Ramos (cell line): ENCODE results near the gene LIG4.

Experiments
- in situ Hi-C: fragments of 300-500 bp; cut with MboI; formaldehyde crosslinking; loops from one replicate; pipeline ENCODE4 v1.14.3; 2022; ENCODE audit warnings: low sequenced_read_pairs; ENCODE audit not compliant: unreplicated experiment

The LIG4 gene

GRCh38 chr13:108195146-108195545, 20.2 kb downstream of the LIG4 start:
- in situ Hi-C loops, result no loop called here

GRCh38 chr13:108194435-108194936, 20.9 kb downstream of the LIG4 start:
- in situ Hi-C loops, result no loop called here

GRCh38 chr13:108193806-108194205, 21.5 kb downstream of the LIG4 start:
- in situ Hi-C loops, result no loop called here

- in situ Hi-C loops, result no loop called here
Observed at GRCh38 chr13:108190897-108191296, 24.4 kb downstream of the LIG4 start.

- in situ Hi-C loops, result no loop called here
Observed at GRCh38 chr13:108188260-108188659, 27.1 kb downstream of the LIG4 start.

GRCh38 chr13:108185223-108185622, 30.1 kb downstream of the LIG4 start:
- in situ Hi-C loops, result no loop called here

- in situ Hi-C loops, result no loop called here
Observed at GRCh38 chr13:108182652-108183051, 32.7 kb downstream of the LIG4 start.

GRCh38 chr13:108178078-108178477, 37.3 kb downstream of the LIG4 start:
- in situ Hi-C loops, result no loop called here

- in situ Hi-C loops, result no loop called here
Observed at GRCh38 chr13:108176685-108177274, 38.6 kb downstream of the LIG4 start.

- in situ Hi-C loops, result no loop called here
Observed at GRCh38 chr13:108168929-108169328, 46.4 kb downstream of the LIG4 start.

- in situ Hi-C loops, result no loop called here
Observed at GRCh38 chr13:108166078-108166477, 49.3 kb downstream of the LIG4 start.

GRCh38 chr13:108158746-108159145, 56.6 kb downstream of the LIG4 start:
- in situ Hi-C loops, result loop anchor here (10.0 kb wide), 1 partner anchor 944 kb away; no protein-coding TSS in a partner anchor
